ENCODE measurements around the gene IRF9.

DNA sequence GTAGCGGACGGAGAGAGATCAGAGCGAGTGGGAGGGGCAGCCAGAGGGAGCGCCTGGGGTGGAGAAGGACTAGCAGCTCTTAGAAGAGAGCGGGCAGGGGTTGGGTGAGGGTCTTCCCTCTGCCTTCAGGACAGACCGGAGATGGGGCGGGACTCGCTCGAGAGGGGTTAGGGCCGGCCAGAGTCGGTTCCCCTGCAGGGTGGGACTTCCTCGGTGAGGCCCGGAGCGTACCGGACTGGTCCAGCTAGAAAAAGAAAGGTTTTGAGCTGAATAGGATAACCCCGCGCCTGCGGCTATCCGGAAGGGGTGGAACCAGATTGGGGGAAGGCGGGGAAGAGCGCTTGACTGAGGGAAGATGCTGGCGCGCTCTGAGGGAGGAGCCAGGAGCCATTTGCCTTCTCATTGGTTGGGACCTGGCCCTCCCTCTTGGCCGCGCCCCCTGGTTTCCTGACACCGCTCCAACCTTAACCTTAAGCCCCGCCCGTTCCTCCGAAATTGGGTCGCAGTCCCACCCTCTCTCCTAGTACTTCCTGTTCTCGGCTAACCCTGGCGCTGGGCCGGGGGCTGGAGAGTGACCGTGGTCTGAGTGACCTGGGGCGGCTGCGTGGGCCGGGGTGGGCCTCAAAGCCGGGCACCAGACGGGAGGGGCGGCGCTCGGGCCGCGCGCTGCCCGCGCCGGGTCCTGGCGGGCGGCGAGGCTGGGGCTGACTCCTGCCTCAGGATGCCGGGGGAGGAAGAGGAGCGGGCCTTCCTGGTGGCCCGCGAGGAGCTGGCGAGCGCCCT, 13.9 kb upstream of the IRF9 start, which contains the start of gene RNF31:
- TF ChIP-seq POLR2A (IDR thresholded peaks at IDR 0.05): no peak
- TF ChIP-seq, protein P1, sequence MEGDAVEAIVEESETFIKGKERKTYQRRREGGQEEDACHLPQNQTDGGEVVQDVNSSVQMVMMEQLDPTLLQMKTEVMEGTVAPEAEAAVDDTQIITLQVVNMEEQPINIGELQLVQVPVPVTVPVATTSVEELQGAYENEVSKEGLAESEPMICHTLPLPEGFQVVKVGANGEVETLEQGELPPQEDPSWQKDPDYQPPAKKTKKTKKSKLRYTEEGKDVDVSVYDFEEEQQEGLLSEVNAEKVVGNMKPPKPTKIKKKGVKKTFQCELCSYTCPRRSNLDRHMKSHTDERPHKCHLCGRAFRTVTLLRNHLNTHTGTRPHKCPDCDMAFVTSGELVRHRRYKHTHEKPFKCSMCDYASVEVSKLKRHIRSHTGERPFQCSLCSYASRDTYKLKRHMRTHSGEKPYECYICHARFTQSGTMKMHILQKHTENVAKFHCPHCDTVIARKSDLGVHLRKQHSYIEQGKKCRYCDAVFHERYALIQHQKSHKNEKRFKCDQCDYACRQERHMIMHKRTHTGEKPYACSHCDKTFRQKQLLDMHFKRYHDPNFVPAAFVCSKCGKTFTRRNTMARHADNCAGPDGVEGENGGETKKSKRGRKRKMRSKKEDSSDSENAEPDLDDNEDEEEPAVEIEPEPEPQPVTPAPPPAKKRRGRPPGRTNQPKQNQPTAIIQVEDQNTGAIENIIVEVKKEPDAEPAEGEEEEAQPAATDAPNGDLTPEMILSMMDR (IDR thresholded peaks at IDR 0.05 in 8 of 11, conservative IDR thresholded peaks at IDR 0.05 in 3 of 11): peak in 2 of 11 experiments; percentile 14 to 39

Data from spleen (tissue), 7 donors.